Cardiac muscle cell (in vitro differentiated cells and primary cell): ENCODE data around the gene NFE2L2. TPM values are rescaled to one million over a fixed set of nuclear protein-coding genes. Genes with fewer than 3 reads are reported as not detected.

Source experiments
- DNase-seq, 2 donors: peaks; one replicate each; pipeline versions ENCODE4 v3.0.0 to v3.0.0-alpha.2; 2010 to 2017; ENCODE audit warnings: low read depth in 1 of 2, low spot score in 1 of 2
- H3K27ac ChIP-seq: fragments of 200-600 bp; sonication (generic); 2 replicates; pipeline ENCODE4 v1.5.1; 2016
- H3K27me3 ChIP-seq: fragments of 200-600 bp; sonication (generic); 2 replicates; pipeline ENCODE4 v1.6.0; 2016; ENCODE audit warnings: control low read depth
- H3K36me3 ChIP-seq: fragments of 200-600 bp; sonication (generic); 2 replicates; pipeline ENCODE4 v1.5.1; 2016; ENCODE audit warnings: control low read depth
- H3K4me1 ChIP-seq: fragments of 200-600 bp; sonication (generic); 2 replicates; pipeline ENCODE4 v1.8.1; 2017; ENCODE audit warnings: low read depth, mild to moderate bottlenecking, mixed run types
- H3K4me3 ChIP-seq: fragments of 200-600 bp; sonication (generic); 2 replicates; pipeline ENCODE4 v1.5.1; 2016; ENCODE audit warnings: mild to moderate bottlenecking
- H3K9me3 ChIP-seq: fragments of 200-600 bp; sonication (generic); 2 replicates; pipeline ENCODE4 v1.5.1; 2017; ENCODE audit warnings: low read depth, mild to moderate bottlenecking, control low read depth
- CTCF ChIP-seq: IDR thresholded peaks from 2 replicates; pipeline ENCODE4 v1.5.1; 2012; ENCODE audit warnings: low read depth, mild to moderate bottlenecking, low read length
- polyA plus RNA-seq: library from polyadenylated mRNA; unstranded; fragments of >200 nt; fragmentation: Nextera tagmentation; extraction: Ambion mirVana; gene quantifications from 2 replicates; pipeline ENCODE4 v1.2.1, GENCODE V29; 2016
- total RNA-seq: library from RNA; depleted of rRNA; stranded (reverse); fragments of >200 nt; gene quantifications from 2 replicates; pipeline ENCODE4 v1.2.3, GENCODE V29; 2016

Gene NFE2L2
- total and polyA plus RNA-seq, 2 experiments from 2014 or later: 70.0 to 90.5 TPM

DNA sequence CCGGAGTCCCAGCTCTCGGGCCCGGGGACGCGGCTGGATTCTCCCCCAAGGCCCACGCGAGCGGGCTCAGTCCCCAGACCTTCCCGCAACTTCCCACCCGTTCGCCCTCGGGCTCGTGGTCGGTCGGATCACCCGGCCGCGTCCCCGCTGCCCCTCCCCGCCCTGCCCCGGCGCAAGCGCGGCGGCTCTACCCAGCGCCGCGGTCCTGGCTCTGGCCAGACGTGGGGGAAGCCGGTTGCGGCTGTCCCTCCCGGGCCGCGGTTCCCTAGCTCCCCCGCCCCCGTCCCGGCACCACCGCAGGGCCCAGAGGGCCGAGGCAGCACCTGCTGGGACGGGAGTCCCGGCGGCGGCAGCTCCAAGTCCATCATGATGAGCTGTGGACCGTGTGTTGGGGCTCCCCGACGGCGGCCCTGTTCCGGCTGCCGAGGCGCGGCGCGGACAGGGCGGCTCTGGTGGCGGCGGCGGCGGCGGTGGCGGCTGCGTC is 276 bp downstream of the NFE2L2 start:
- TF ChIP-seq CTCF: no peak
- peak overlapping the region; percentile 96 for H3K4me3 ChIP-seq
- H3K27ac ChIP-seq: peak overlapping the region; percentile 96
- DNase-seq: peak in 1 of 2 donors; percentile 62
- H3K36me3 ChIP-seq: no peaks in the 10 kb centered on the region
- peaks cover 32% of the 10 kb centered on the region for H3K4me1 ChIP-seq
- no peaks in the 10 kb centered on the region for H3K9me3 ChIP-seq
- no peaks in the 10 kb centered on the region for H3K27me3 ChIP-seq

GRCh38 chr2:177263451-177264208 is 897 bp downstream of the NFE2L2 start:
- Histone ChIP-seq H3K27me3 (no peaks in the 10 kb centered on the region), H3K9me3 (no peaks in the 10 kb centered on the region), H3K4me3 (peak overlapping the region; percentile 96), H3K27ac (peak overlapping the region; percentile 96), H3K36me3 (no peaks in the 10 kb centered on the region), H3K4me1 (peaks cover 32% of the 10 kb centered on the region)
- TF ChIP-seq CTCF: peak; percentile 88
- peak; percentile 99 for DNase-seq

- Histone ChIP-seq H3K27me3 (no peaks in the 10 kb centered on the region), H3K4me3 (peak overlapping the region; percentile 96), H3K9me3 (no peaks in the 10 kb centered on the region), H3K27ac (peak overlapping the region; percentile 96), H3K4me1 (peaks cover 32% of the 10 kb centered on the region), H3K36me3 (no peaks in the 10 kb centered on the region)
- TF ChIP-seq CTCF: no peak
- DNase-seq: no peak
Observed at GRCh38 chr2:177262958-177263450, 1.5 kb downstream of the NFE2L2 start.

DNA sequence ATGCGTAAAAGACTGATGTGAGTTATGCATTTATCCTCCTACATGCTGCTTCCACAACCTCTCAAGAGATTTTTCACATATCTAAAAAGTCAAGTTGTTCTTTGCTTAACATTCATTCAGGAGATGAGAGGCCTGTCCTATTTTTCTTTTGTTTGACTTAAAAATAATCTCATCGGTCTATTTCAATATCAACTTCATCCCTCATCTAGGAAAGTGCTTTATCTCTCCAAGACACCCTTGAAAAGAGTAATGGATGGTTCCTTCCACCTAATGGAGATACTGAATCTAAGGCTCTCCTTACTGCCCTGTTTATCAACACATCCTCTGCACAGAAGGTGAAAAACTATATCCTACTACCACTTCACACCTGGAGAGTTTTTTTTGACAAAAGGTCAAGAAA is 2.4 kb downstream of the NFE2L2 start:
- H3K27me3 ChIP-seq: no peaks in the 10 kb centered on the region
- TF ChIP-seq CTCF: no peak
- peak overlapping the region; percentile 96 for H3K4me3 ChIP-seq
- peak overlapping the region; percentile 37 for H3K27ac ChIP-seq
- no peaks in the 10 kb centered on the region for H3K36me3 ChIP-seq
- no peak for DNase-seq
- H3K9me3 ChIP-seq: no peaks in the 10 kb centered on the region
- peaks cover 36% of the 10 kb centered on the region for H3K4me1 ChIP-seq

GRCh38 chr2:177261116-177262060 is 3.1 kb downstream of the NFE2L2 start:
- TF ChIP-seq CTCF: no peak
- peak overlapping the region; percentile 37 for H3K27ac ChIP-seq
- H3K9me3 ChIP-seq: no peaks in the 10 kb centered on the region
- H3K27me3 ChIP-seq: no peaks in the 10 kb centered on the region
- H3K4me3 ChIP-seq: peak overlapping the region; percentile 96
- peak in 1 of 2 donors; percentile 37 for DNase-seq
- peaks cover 37% of the 10 kb centered on the region for H3K4me1 ChIP-seq
- no peaks in the 10 kb centered on the region for H3K36me3 ChIP-seq
